Measurements from ENCODE around the gene TSPYL2.
A peak's percentile ranks its signal among the peaks of the same experiment; 100 is the strongest.

TSPYL2 gene

GRCh38 chrX:53084043-53084570 is 1.9 kb downstream of the TSPYL2 start:
- H3K9ac ChIP-seq (ENCODE audit: low read length) = no peak overlapping the region
- H3K36me3 ChIP-seq (ENCODE audit: control insufficient read depth, low read depth, low read length) = peaks cover 21% of the 10 kb centered on the region
- H3K4me3 ChIP-seq (ENCODE audit: low read length) = no peak overlapping the region
- no peak overlapping the region for H3K27ac ChIP-seq (ENCODE audit: low read length)
- H3K9me3 ChIP-seq (ENCODE audit: control insufficient read depth, low read depth, low read length) = no peaks in the 10 kb centered on the region
- H3K27me3 ChIP-seq (ENCODE audit: control insufficient read depth, insufficient read depth, low read length) = no peaks in the 10 kb centered on the region
- no peaks in the 10 kb centered on the region for H3K4me1 ChIP-seq (ENCODE audit: control insufficient read depth, low read depth, low read length)

GRCh38 chrX:53084863-53085262 is 2.7 kb downstream of the TSPYL2 start:
- Histone ChIP-seq H3K27me3 (ENCODE audit: control insufficient read depth, insufficient read depth, low read length) (no peaks in the 10 kb centered on the region), H3K4me1 (ENCODE audit: control insufficient read depth, low read depth, low read length) (no peaks in the 10 kb centered on the region), H3K9me3 (ENCODE audit: control insufficient read depth, low read depth, low read length) (peaks cover under 1% of the 10 kb centered on the region), H3K36me3 (ENCODE audit: control insufficient read depth, low read depth, low read length) (peaks cover 21% of the 10 kb centered on the region), H3K4me3 (ENCODE audit: low read length) (no peak overlapping the region), H3K27ac (ENCODE audit: low read length) (no peak overlapping the region), H3K9ac (ENCODE audit: low read length) (no peak overlapping the region)

GRCh38 chrX:53085661-53086229 is 3.6 kb downstream of the TSPYL2 start:
- no peak overlapping the region for H3K4me3 ChIP-seq (ENCODE audit: low read length)
- H3K9ac ChIP-seq (ENCODE audit: low read length) = no peak overlapping the region
- no peaks in the 10 kb centered on the region for H3K27me3 ChIP-seq (ENCODE audit: control insufficient read depth, insufficient read depth, low read length)
- H3K9me3 ChIP-seq (ENCODE audit: control insufficient read depth, low read depth, low read length) = peaks cover 3% of the 10 kb centered on the region
- H3K4me1 ChIP-seq (ENCODE audit: control insufficient read depth, low read depth, low read length) = no peaks in the 10 kb centered on the region
- H3K27ac ChIP-seq (ENCODE audit: low read length) = no peak overlapping the region
- peaks cover 21% of the 10 kb centered on the region for H3K36me3 ChIP-seq (ENCODE audit: control insufficient read depth, low read depth, low read length)

GRCh38 chrX:53086464-53086863 is 4.3 kb downstream of the TSPYL2 start:
- Histone ChIP-seq H3K9me3 (ENCODE audit: control insufficient read depth, low read depth, low read length) (peaks cover 7% of the 10 kb centered on the region), H3K4me1 (ENCODE audit: control insufficient read depth, low read depth, low read length) (no peaks in the 10 kb centered on the region), H3K4me3 (ENCODE audit: low read length) (no peak overlapping the region), H3K27ac (ENCODE audit: low read length) (no peak overlapping the region), H3K9ac (ENCODE audit: low read length) (no peak overlapping the region), H3K27me3 (ENCODE audit: control insufficient read depth, insufficient read depth, low read length) (no peaks in the 10 kb centered on the region), H3K36me3 (ENCODE audit: control insufficient read depth, low read depth, low read length) (peaks cover 21% of the 10 kb centered on the region)

- Histone ChIP-seq H3K36me3 (ENCODE audit: control insufficient read depth, low read depth, low read length) (peaks cover 21% of the 10 kb centered on the region), H3K9me3 (ENCODE audit: control insufficient read depth, low read depth, low read length) (peaks cover 7% of the 10 kb centered on the region), H3K4me1 (ENCODE audit: control insufficient read depth, low read depth, low read length) (no peaks in the 10 kb centered on the region), H3K27ac (ENCODE audit: low read length) (no peak overlapping the region), H3K4me3 (ENCODE audit: low read length) (no peak overlapping the region), H3K9ac (ENCODE audit: low read length) (no peak overlapping the region), H3K27me3 (ENCODE audit: control insufficient read depth, insufficient read depth, low read length) (no peaks in the 10 kb centered on the region)
Observed at GRCh38 chrX:53087388-53087831, 5.2 kb downstream of the TSPYL2 start.

- H3K9ac ChIP-seq (ENCODE audit: low read length) = peak overlapping the region; percentile 57
- peaks cover 7% of the 10 kb centered on the region for H3K9me3 ChIP-seq (ENCODE audit: control insufficient read depth, low read depth, low read length)
- peak overlapping the region; percentile 83 for H3K4me3 ChIP-seq (ENCODE audit: low read length)
- H3K27me3 ChIP-seq (ENCODE audit: control insufficient read depth, insufficient read depth, low read length) = no peaks in the 10 kb centered on the region
- H3K4me1 ChIP-seq (ENCODE audit: control insufficient read depth, low read depth, low read length) = no peaks in the 10 kb centered on the region
- H3K27ac ChIP-seq (ENCODE audit: low read length) = no peak overlapping the region
- peaks cover 21% of the 10 kb centered on the region for H3K36me3 ChIP-seq (ENCODE audit: control insufficient read depth, low read depth, low read length)
Observed at GRCh38 chrX:53088136-53088974, 6.2 kb downstream of the TSPYL2 start.

- H3K4me1 ChIP-seq (ENCODE audit: control insufficient read depth, low read depth, low read length) = no peaks in the 10 kb centered on the region
- H3K36me3 ChIP-seq (ENCODE audit: control insufficient read depth, low read depth, low read length) = peaks cover 21% of the 10 kb centered on the region
- peak overlapping the region; percentile 83 for H3K4me3 ChIP-seq (ENCODE audit: low read length)
- no peak overlapping the region for H3K27ac ChIP-seq (ENCODE audit: low read length)
- H3K9me3 ChIP-seq (ENCODE audit: control insufficient read depth, low read depth, low read length) = peaks cover 7% of the 10 kb centered on the region
- H3K27me3 ChIP-seq (ENCODE audit: control insufficient read depth, insufficient read depth, low read length) = no peaks in the 10 kb centered on the region
- peak overlapping the region; percentile 57 for H3K9ac ChIP-seq (ENCODE audit: low read length)
Observed at GRCh38 chrX:53089224-53089842, 7.2 kb downstream of the TSPYL2 start.

- Histone ChIP-seq H3K27ac (ENCODE audit: low read length) (no peak overlapping the region), H3K9me3 (ENCODE audit: control insufficient read depth, low read depth, low read length) (peaks cover 7% of the 10 kb centered on the region), H3K4me1 (ENCODE audit: control insufficient read depth, low read depth, low read length) (no peaks in the 10 kb centered on the region), H3K27me3 (ENCODE audit: control insufficient read depth, insufficient read depth, low read length) (no peaks in the 10 kb centered on the region), H3K36me3 (ENCODE audit: control insufficient read depth, low read depth, low read length) (peaks cover 16% of the 10 kb centered on the region), H3K9ac (ENCODE audit: low read length) (no peak overlapping the region), H3K4me3 (ENCODE audit: low read length) (no peak overlapping the region)
Observed at GRCh38 chrX:53089925-53090324, 7.8 kb downstream of the TSPYL2 start.

- Histone ChIP-seq H3K36me3 (ENCODE audit: control insufficient read depth, low read depth, low read length) (peaks cover 7% of the 10 kb centered on the region), H3K9me3 (ENCODE audit: control insufficient read depth, low read depth, low read length) (peaks cover 7% of the 10 kb centered on the region), H3K27ac (ENCODE audit: low read length) (no peak overlapping the region), H3K27me3 (ENCODE audit: control insufficient read depth, insufficient read depth, low read length) (no peaks in the 10 kb centered on the region), H3K4me3 (ENCODE audit: low read length) (no peak overlapping the region), H3K4me1 (ENCODE audit: control insufficient read depth, low read depth, low read length) (no peaks in the 10 kb centered on the region), H3K9ac (ENCODE audit: low read length) (no peak overlapping the region)
Observed at GRCh38 chrX:53091354-53091753, 9.2 kb downstream of the TSPYL2 start.

GRCh38 chrX:53093177-53093655 is 11.0 kb downstream of the TSPYL2 start:
- Histone ChIP-seq H3K4me1 (ENCODE audit: control insufficient read depth, low read depth, low read length) (no peaks in the 10 kb centered on the region), H3K27ac (ENCODE audit: low read length) (peak overlapping the region; percentile 59), H3K9ac (ENCODE audit: low read length) (peak overlapping the region; percentile 62), H3K4me3 (ENCODE audit: low read length) (peak overlapping the region; percentile 76), H3K36me3 (ENCODE audit: control insufficient read depth, low read depth, low read length) (no peaks in the 10 kb centered on the region), H3K27me3 (ENCODE audit: control insufficient read depth, insufficient read depth, low read length) (no peaks in the 10 kb centered on the region), H3K9me3 (ENCODE audit: control insufficient read depth, low read depth, low read length) (peaks cover 7% of the 10 kb centered on the region)

GRCh38 chrX:53093748-53094581 is 11.8 kb downstream of the TSPYL2 start, which contains the start of gene KANTR:
Gene KANTR (plus strand): TSS chrX:53094142. CDS start chrX:53124273, 30,131 bp downstream.
- Histone ChIP-seq H3K4me1 (ENCODE audit: control insufficient read depth, low read depth, low read length) (no peaks in the 10 kb centered on the region), H3K9me3 (ENCODE audit: control insufficient read depth, low read depth, low read length) (peaks cover 7% of the 10 kb centered on the region), H3K36me3 (ENCODE audit: control insufficient read depth, low read depth, low read length) (no peaks in the 10 kb centered on the region), H3K27ac (ENCODE audit: low read length) (peak within 1 kb of the TSS; percentile 59), H3K9ac (ENCODE audit: low read length) (peak within 1 kb of the TSS; percentile 62), H3K27me3 (ENCODE audit: control insufficient read depth, insufficient read depth, low read length) (no peaks in the 10 kb centered on the region), H3K4me3 (ENCODE audit: low read length) (peak within 1 kb of the TSS; percentile 76)
